Measurements from ENCODE around the gene HRK.

DNA sequence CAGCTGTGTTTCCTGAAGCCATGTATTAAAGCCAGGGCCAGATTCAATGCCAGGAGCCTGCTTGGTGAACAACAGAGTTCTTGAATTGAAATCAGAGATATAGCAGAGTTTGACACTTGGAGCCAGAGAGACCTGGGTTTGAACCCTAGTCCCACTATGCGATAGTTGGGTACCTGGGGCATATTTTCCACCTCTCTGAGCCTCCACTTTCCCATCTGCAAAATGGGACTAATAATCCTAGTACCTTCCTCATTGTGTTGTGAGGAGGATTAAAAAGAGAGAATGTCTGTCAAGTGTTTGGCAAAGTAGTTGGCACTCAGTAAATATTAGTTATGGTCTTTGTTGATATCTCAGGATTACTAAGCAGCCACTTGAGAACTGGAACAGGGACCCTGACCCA is 6.0 kb upstream of the HRK start:
- no peak for TF ChIP-seq POLR2AphosphoS5 (IDR thresholded peaks at IDR 0.05; ENCODE audit: borderline replicate concordance, low read depth, low read length)
- no peak for TF ChIP-seq EZH2 (IDR thresholded peaks at IDR 0.05)
- no peak for TF ChIP-seq FOXP2 (optimal IDR thresholded peaks at IDR 0.05; ENCODE audit: control extremely low read depth, extremely low read length, insufficient read depth)
